ENCODE results near the gene STK16.

- TF ChIP-seq CTCF (IDR thresholded peaks at IDR 0.05) (no peak), POLR2A (IDR thresholded peaks at IDR 0.05) (no peak)
These were observed 34.4 kb upstream of the STK16 start for GRCh38 chr2:219210886-219211362.
